PC-9 (cell line): ENCODE results near the gene PSMB5.

Source experiments
- EZH2 ChIP-seq: fragments of 200-600 bp; sonication (generic); IDR thresholded peaks from 2 replicates; pipeline ENCODE4 v1.8.0; 2017; ENCODE audit warnings: antibody characterized with exemption, low read depth
- TF ChIP-seq, protein P1 (sequence below): fragments of 200-600 bp; sonication (generic); conservative IDR thresholded peaks from 2 replicates; pipeline ENCODE4 v1.6.1; 2017; ENCODE audit warnings: mixed run types, antibody characterized with exemption, mild to moderate bottlenecking, moderate library complexity

DNA sequence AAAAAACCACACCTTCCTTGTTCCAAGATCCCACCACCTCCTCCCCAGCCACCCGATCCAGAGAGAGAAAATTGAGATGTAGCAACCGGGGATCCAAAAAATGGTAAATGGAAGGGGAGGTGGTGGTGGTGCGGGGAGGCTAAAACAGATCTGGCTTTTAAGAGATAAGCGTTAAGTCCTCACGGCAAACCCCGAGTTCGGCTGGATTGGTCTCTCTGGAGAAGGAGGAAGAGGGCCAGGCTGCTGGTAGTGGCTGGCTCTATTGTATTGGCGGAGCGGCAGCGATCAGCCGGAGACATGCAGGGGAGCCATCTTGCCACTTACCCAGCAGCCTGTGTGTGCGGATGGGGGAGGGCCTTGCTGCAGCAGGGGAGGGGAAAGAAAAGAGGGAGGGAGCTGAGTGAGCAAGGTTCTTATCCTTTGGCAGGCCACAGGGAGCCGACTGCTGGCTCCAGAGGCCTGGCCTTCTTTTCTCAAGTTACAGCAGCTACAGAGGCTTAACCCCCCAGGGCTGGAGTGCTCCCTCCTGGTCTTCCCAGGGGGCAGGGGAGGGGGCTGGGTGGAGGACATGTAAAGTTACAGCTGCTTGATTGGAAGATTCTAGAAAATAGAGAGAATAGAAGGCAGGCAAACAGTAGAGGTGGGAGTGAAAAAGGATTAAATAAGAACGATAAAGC lies 36.7 kb upstream of the PSMB5 start:
- TF ChIP-seq, protein P1, sequence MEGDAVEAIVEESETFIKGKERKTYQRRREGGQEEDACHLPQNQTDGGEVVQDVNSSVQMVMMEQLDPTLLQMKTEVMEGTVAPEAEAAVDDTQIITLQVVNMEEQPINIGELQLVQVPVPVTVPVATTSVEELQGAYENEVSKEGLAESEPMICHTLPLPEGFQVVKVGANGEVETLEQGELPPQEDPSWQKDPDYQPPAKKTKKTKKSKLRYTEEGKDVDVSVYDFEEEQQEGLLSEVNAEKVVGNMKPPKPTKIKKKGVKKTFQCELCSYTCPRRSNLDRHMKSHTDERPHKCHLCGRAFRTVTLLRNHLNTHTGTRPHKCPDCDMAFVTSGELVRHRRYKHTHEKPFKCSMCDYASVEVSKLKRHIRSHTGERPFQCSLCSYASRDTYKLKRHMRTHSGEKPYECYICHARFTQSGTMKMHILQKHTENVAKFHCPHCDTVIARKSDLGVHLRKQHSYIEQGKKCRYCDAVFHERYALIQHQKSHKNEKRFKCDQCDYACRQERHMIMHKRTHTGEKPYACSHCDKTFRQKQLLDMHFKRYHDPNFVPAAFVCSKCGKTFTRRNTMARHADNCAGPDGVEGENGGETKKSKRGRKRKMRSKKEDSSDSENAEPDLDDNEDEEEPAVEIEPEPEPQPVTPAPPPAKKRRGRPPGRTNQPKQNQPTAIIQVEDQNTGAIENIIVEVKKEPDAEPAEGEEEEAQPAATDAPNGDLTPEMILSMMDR, result no peak
- TF ChIP-seq EZH2, result no peak
